Measurements from ENCODE around the gene PARVB. TPM values are rescaled to one million over a fixed set of nuclear protein-coding genes. Genes with fewer than 3 reads are reported as not detected.
A peak's percentile ranks its signal among the peaks of the same experiment; 100 is the strongest.

Gene PARVB
- total RNA-seq, 2 experiments from 2014 or later = 18.2 to 19.2 TPM

- ChIA-PET CTCF (interaction anchor here (0.6 to 1.0 kb wide), 3 partner anchors 29 to 504 kb away, joined by 3 to 4 read pairs (median 3); no protein-coding TSS in a partner anchor), POLR2A (interaction anchor here (0.7 kb wide), 1 partner anchor 14 kb away, joined by 3 read pairs; no protein-coding TSS in a partner anchor)
- Mint-ChIP-seq H3K27me3 (peaks cover 13% of the 10 kb centered on the region), H3K4me3 (peak overlapping the region; percentile 95), H3K9me3 (no peaks in the 10 kb centered on the region), H3K36me3 (ENCODE audit: low read depth) (peaks cover 20% of the 10 kb centered on the region), H3K27ac (peak overlapping the region; percentile 98), H3K4me1 (peaks cover 33% of the 10 kb centered on the region)
- peak; percentile 73 for DNase-seq
Observed at GRCh38 chr22:44181033-44181911, 157.2 kb downstream of the PARVB start.

DNA sequence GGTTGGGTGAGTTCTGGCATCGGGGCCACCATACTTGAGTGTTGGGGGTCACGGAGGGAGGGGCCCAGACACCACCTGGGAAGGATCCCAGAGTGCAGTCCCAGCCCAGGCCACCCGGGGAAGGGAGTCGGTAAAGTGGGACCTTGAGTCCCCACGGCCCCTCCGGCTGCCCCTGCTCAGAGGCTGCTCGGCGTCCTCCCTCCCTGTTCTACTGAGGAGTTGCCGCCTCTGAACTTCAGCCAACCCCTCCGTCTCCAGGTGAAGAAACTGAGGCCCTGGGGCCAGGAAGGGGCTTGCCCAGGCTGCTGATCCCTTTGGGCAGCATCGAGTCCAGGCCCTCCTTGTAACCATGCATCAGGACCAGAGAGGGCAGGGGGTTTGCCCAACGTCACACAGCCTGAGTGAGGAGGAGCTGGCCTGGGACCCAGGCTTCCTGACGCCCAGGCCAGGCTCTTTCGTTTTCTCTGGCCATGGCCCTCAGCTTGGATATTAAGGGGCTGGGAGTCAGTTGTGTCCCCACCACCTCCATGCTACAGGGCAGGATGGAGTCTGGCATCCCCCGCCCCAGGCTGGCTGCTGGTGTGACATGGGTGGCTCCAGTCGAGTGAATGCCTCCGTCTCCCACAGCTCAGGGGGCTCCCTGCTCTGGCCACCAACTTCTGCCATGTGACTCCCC is 157.9 kb downstream of the PARVB start:
- peak overlapping the region; percentile 95 for H3K4me3 Mint-ChIP-seq
- ChIA-PET CTCF (interaction anchor here (0.7 to 0.9 kb wide), 2 partner anchors 25 to 32 kb away, joined by 3 read pairs; no protein-coding TSS in a partner anchor), POLR2A (no interaction called here)
- H3K27me3 Mint-ChIP-seq = peaks cover 13% of the 10 kb centered on the region
- H3K36me3 Mint-ChIP-seq (ENCODE audit: low read depth) = peaks cover 23% of the 10 kb centered on the region
- H3K4me1 Mint-ChIP-seq = peaks cover 33% of the 10 kb centered on the region
- peak overlapping the region; percentile 98 for H3K27ac Mint-ChIP-seq
- H3K9me3 Mint-ChIP-seq = no peaks in the 10 kb centered on the region
- DNase-seq = peak; percentile 36

DNA sequence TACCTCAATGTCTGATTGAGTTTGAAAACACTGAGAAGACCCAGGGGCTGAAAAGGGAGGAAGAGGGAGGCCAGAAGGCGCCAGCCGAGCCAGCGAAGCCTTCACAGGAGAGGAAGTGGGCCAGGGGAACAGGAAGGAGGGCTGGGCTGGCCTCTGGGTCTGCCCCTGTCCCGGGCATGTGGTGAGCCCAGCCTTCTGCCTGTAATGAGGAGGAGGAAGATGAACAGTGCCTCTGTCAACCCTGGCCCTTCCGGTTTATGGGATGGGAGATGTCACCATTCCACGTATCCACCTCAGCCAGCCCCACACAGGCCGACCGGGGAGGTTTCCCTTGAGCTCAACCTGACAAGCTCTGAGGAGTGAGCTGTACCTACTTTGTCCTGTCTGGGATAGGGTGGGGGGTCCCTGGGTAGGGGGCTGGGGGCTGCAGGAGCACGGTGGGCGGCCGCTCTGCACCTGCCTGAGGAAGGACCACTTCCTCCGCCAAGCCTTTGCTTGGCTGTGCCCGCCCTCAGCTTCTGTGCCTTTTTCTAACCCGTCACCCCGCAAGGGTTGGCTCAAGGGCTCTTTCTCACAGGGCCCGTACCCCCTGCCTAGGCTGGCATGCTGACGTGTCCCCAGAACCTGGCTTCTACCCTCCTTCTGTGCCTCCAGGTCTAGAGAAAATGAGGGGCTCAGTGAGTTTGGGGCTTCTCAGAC is 158.6 kb downstream of the PARVB start:
- Mint-ChIP-seq H3K27me3 (peaks cover 9% of the 10 kb centered on the region), H3K4me3 (peak overlapping the region; percentile 95), H3K36me3 (ENCODE audit: low read depth) (peaks cover 23% of the 10 kb centered on the region), H3K27ac (peak overlapping the region; percentile 98), H3K9me3 (no peaks in the 10 kb centered on the region), H3K4me1 (peaks cover 33% of the 10 kb centered on the region)
- peak; percentile 66 for DNase-seq
- ChIA-PET POLR2A (no interaction called here), CTCF (interaction anchor here (0.9 kb wide), 2 partner anchors 24 to 26 kb away, joined by 3 to 4 read pairs; no protein-coding TSS in a partner anchor)

DNA sequence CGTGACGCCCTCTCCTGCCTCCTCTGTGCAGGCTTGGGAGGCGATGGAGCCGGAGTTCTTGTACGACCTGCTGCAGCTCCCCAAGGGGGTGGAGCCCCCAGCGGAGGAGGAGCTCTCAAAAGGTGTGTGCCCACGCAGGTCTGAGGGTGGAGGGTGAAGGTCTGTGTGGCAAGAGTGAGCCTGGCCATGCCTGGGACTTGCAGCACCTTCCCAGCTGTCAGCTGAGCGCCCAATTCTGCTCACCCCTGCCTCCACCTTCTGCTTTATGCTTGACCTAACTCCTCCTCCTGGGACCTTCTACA is 159.1 kb downstream of the PARVB start:
- DNase-seq = no peak

GRCh38 chr22:44184006-44184405 is 159.9 kb downstream of the PARVB start:
- POLR2A ChIA-PET = no interaction called here
- Mint-ChIP-seq H3K36me3 (ENCODE audit: low read depth) (peaks cover 23% of the 10 kb centered on the region), H3K9me3 (no peaks in the 10 kb centered on the region), H3K4me1 (peaks cover 33% of the 10 kb centered on the region), H3K27me3 (peaks cover 7% of the 10 kb centered on the region), H3K27ac (peak overlapping the region; percentile 71), H3K4me3 (no peak overlapping the region)
- DNase-seq = no peak
- CTCF ChIA-PET = no interaction called here

More for the DNA sequence above, 159.1 kb downstream of the PARVB start:
- peaks cover 7% of the 10 kb centered on the region for H3K27me3 Mint-ChIP-seq
- H3K27ac Mint-ChIP-seq = peak overlapping the region; percentile 98
- peaks cover 33% of the 10 kb centered on the region for H3K4me1 Mint-ChIP-seq
- H3K4me3 Mint-ChIP-seq = peak overlapping the region; percentile 95
- peaks cover 23% of the 10 kb centered on the region for H3K36me3 Mint-ChIP-seq (ENCODE audit: low read depth)
- CTCF ChIA-PET = interaction anchor here (0.9 kb wide), 1 partner anchor 27 kb away, joined by 4 read pairs; no protein-coding TSS in a partner anchor
- no peaks in the 10 kb centered on the region for H3K9me3 Mint-ChIP-seq
- POLR2A ChIA-PET = no interaction called here

GRCh38 chr22:44185237-44186120 is 161.4 kb downstream of the PARVB start:
- no peak for DNase-seq
- Mint-ChIP-seq H3K4me3 (no peak overlapping the region), H3K9me3 (no peaks in the 10 kb centered on the region), H3K27ac (no peak overlapping the region), H3K4me1 (peaks cover 38% of the 10 kb centered on the region), H3K27me3 (no peaks in the 10 kb centered on the region), H3K36me3 (ENCODE audit: low read depth) (peaks cover 23% of the 10 kb centered on the region)
- ChIA-PET CTCF (interaction anchor here (0.5 kb wide), 1 partner anchor 123 kb away, joined by 3 read pairs; no protein-coding TSS in a partner anchor), POLR2A (interaction anchor here (0.7 kb wide), 1 partner anchor 849 kb away, joined by 3 read pairs; no protein-coding TSS in a partner anchor)

DNA sequence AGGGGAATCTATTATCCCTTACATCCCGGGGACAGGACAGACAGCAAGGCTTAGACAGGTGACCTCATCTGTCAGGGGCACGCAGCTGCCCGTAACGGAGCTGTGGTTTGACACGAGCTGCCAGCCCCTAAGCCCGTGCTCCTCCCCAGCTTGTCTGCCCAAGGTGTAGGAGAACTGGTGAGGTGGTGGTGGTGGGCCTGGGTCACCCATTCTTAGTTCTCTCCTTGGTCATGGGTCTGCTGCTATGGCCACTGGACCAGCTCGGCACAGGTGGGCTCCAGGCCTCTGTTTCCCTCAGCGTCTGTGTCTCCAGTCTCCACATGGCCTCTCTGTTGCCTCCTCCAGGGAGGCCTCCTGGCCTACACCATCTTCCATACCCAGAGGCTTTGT is 162.0 kb downstream of the PARVB start:
- POLR2A ChIA-PET = interaction anchor here (0.7 kb wide), 1 partner anchor 850 kb away, joined by 3 read pairs; no protein-coding TSS in a partner anchor
- no peak overlapping the region for H3K4me3 Mint-ChIP-seq
- CTCF ChIA-PET = no interaction called here

GRCh38 chr22:44186737-44187136 is 162.6 kb downstream of the PARVB start:
- H3K9me3 Mint-ChIP-seq = no peaks in the 10 kb centered on the region
- no peak overlapping the region for H3K27ac Mint-ChIP-seq
- POLR2A ChIA-PET = no interaction called here
- DNase-seq = no peak
- H3K4me3 Mint-ChIP-seq = no peak overlapping the region
- CTCF ChIA-PET = interaction anchor here (1.0 kb wide), 1 partner anchor 106 kb away, joined by 3 read pairs; no protein-coding TSS in a partner anchor
- no peaks in the 10 kb centered on the region for H3K27me3 Mint-ChIP-seq
- H3K4me1 Mint-ChIP-seq = peaks cover 39% of the 10 kb centered on the region
- peaks cover 24% of the 10 kb centered on the region for H3K36me3 Mint-ChIP-seq (ENCODE audit: low read depth)

More for the DNA sequence above, 162.0 kb downstream of the PARVB start:
- no peaks in the 10 kb centered on the region for H3K27me3 Mint-ChIP-seq
- H3K9me3 Mint-ChIP-seq = no peaks in the 10 kb centered on the region
- DNase-seq = no peak
- H3K27ac Mint-ChIP-seq = no peak overlapping the region
- H3K4me1 Mint-ChIP-seq = peaks cover 34% of the 10 kb centered on the region
- peaks cover 23% of the 10 kb centered on the region for H3K36me3 Mint-ChIP-seq (ENCODE audit: low read depth)

DNA sequence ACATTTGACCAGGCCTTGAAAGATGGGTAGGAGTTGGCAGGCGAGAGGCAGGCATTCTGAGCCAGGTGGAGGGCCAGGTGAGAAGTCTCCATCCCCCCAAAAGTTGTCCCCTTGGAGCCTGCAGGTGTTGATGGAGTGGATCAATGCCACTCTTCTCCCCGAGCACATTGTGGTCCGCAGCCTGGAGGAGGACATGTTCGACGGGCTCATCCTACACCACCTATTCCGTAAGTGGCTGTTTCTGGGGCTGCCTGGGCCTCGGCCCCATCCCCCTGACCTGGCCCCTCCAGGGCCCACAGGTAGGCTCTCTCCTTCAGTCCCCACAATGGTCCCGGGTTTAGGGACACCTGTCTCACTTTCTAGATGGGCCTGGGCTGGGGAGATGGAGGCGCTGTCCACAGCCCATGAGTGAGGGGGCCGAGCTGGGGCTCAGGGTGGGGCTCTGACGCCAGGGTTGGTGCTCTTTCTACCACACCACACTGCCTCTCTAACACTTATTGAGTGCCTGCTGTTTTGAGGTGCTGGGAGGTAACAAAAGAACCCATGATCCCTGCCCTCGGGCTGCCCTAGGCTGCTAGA is 163.6 kb downstream of the PARVB start:
- Mint-ChIP-seq H3K9me3 (no peaks in the 10 kb centered on the region), H3K27ac (no peak overlapping the region), H3K36me3 (ENCODE audit: low read depth) (peaks cover 23% of the 10 kb centered on the region), H3K27me3 (no peaks in the 10 kb centered on the region), H3K4me1 (peaks cover 41% of the 10 kb centered on the region), H3K4me3 (no peak overlapping the region)
- no peak for DNase-seq
- CTCF ChIA-PET = no interaction called here
- POLR2A ChIA-PET = no interaction called here

DNA sequence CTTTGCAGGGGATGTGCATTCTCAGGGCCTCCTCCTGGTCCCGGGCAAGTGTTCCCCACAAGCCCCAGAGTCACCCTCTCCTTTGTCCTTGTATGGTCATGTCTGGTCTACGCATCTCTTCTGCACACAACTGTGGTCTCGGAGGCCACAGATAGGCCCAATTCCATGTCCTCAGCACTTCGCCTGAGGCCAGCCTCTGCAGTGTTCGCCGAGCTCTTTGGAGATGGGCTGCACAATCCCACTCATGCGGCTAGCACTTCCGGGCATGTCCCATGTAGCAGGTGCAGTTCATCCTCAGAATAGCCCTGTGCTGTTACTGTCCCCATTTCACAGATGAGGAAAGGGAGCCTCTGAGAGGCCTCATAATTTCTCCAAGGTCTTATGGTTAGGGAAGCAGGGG is 164.2 kb downstream of the PARVB start:
- no peak for DNase-seq
- ChIA-PET POLR2A (interaction anchor here (0.6 kb wide), 1 partner anchor 59 kb away, joined by 4 read pairs; no protein-coding TSS in a partner anchor), CTCF (no interaction called here)
- H3K36me3 Mint-ChIP-seq (ENCODE audit: low read depth) = peaks cover 29% of the 10 kb centered on the region
- H3K27me3 Mint-ChIP-seq = no peaks in the 10 kb centered on the region
- H3K9me3 Mint-ChIP-seq = no peaks in the 10 kb centered on the region
- no peak overlapping the region for H3K27ac Mint-ChIP-seq
- no peak overlapping the region for H3K4me3 Mint-ChIP-seq
- peaks cover 43% of the 10 kb centered on the region for H3K4me1 Mint-ChIP-seq

DNA sequence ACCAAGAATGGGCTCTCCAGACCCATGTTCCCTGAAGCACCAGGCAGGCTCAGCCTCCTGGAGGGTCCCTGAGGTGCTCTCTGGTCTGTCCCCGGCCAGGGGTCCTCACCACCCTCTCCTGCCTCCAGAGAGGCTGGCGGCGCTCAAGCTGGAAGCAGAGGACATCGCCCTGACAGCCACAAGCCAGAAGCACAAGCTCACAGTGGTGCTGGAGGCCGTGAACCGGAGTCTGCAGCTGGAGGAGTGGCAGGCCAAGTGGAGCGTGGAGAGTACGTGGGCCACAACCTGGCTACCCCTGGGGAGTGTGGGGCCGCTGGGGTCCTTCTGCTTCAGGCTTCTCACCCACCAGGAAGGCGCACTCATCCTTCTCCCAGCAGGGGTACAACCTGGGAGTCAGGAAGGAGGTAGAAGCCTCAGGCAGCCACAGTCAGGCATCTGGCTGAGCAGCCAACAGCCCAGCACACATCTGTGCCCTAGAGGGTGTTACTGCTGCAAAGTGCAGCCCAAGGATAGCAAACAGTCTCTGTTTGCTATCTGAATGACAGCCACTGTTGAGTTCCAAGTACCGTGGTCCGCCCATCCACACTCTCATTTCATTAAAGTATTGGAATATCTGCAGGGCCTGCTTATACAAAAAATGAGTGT is 165.0 kb downstream of the PARVB start:
- Mint-ChIP-seq H3K4me3 (no peak overlapping the region), H3K9me3 (no peaks in the 10 kb centered on the region), H3K27ac (no peak overlapping the region), H3K27me3 (no peaks in the 10 kb centered on the region), H3K4me1 (peaks cover 44% of the 10 kb centered on the region), H3K36me3 (ENCODE audit: low read depth) (peaks cover 30% of the 10 kb centered on the region)
- DNase-seq = no peak
- CTCF ChIA-PET = interaction anchor here (0.5 kb wide), 1 partner anchor 80 kb away, joined by 3 read pairs; no protein-coding TSS in a partner anchor
- POLR2A ChIA-PET = interaction anchor here (0.6 kb wide), 1 partner anchor 58 kb away, joined by 4 read pairs; no protein-coding TSS in a partner anchor

Measured in activated CD4-positive, alpha-beta T cell treated with anti-CD3 and anti-CD28 coated beads, Interleukin-2, amount 10 ng/mL, durations not matched to agents 7 days and 5 days (primary cell).